A549 (cell line): Measurements from ENCODE around the gene ASTN1.

Experiments used
- TF ChIP-seq, protein P1 (sequence below): fragments of >200 bp; sonication (Bioruptor Twin); formaldehyde crosslinking; IDR thresholded peaks from 3 replicates; pipeline ENCODE4 v1.5.1; 2016
- TF ChIP-seq, protein P2 (sequence below): IDR thresholded peaks from 2 replicates; pipeline ENCODE4 v1.6.1; 2012

GRCh38 chr1:177023726-177024125, 140.8 kb downstream of the ASTN1 start:
- TF ChIP-seq, protein P1, sequence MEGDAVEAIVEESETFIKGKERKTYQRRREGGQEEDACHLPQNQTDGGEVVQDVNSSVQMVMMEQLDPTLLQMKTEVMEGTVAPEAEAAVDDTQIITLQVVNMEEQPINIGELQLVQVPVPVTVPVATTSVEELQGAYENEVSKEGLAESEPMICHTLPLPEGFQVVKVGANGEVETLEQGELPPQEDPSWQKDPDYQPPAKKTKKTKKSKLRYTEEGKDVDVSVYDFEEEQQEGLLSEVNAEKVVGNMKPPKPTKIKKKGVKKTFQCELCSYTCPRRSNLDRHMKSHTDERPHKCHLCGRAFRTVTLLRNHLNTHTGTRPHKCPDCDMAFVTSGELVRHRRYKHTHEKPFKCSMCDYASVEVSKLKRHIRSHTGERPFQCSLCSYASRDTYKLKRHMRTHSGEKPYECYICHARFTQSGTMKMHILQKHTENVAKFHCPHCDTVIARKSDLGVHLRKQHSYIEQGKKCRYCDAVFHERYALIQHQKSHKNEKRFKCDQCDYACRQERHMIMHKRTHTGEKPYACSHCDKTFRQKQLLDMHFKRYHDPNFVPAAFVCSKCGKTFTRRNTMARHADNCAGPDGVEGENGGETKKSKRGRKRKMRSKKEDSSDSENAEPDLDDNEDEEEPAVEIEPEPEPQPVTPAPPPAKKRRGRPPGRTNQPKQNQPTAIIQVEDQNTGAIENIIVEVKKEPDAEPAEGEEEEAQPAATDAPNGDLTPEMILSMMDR: no peak
- TF ChIP-seq, protein P2, sequence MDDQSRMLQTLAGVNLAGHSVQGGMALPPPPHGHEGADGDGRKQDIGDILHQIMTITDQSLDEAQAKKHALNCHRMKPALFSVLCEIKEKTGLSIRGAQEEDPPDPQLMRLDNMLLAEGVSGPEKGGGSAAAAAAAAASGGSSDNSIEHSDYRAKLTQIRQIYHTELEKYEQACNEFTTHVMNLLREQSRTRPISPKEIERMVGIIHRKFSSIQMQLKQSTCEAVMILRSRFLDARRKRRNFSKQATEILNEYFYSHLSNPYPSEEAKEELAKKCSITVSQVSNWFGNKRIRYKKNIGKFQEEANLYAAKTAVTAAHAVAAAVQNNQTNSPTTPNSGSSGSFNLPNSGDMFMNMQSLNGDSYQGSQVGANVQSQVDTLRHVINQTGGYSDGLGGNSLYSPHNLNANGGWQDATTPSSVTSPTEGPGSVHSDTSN: no peak
